ENCODE data around the gene BRMS1L. TPM values are rescaled to one million over a fixed set of nuclear protein-coding genes. Genes with fewer than 3 reads are reported as not detected.
"Not testable (repeated sequence)": the region's sequence is repeated elsewhere in the genome, so short reads cannot be mapped to it uniquely, and the experiment has no call there.

The BRMS1L gene
- total RNA-seq, 1 donor from 2014 or later: 13.1 TPM

DNA sequence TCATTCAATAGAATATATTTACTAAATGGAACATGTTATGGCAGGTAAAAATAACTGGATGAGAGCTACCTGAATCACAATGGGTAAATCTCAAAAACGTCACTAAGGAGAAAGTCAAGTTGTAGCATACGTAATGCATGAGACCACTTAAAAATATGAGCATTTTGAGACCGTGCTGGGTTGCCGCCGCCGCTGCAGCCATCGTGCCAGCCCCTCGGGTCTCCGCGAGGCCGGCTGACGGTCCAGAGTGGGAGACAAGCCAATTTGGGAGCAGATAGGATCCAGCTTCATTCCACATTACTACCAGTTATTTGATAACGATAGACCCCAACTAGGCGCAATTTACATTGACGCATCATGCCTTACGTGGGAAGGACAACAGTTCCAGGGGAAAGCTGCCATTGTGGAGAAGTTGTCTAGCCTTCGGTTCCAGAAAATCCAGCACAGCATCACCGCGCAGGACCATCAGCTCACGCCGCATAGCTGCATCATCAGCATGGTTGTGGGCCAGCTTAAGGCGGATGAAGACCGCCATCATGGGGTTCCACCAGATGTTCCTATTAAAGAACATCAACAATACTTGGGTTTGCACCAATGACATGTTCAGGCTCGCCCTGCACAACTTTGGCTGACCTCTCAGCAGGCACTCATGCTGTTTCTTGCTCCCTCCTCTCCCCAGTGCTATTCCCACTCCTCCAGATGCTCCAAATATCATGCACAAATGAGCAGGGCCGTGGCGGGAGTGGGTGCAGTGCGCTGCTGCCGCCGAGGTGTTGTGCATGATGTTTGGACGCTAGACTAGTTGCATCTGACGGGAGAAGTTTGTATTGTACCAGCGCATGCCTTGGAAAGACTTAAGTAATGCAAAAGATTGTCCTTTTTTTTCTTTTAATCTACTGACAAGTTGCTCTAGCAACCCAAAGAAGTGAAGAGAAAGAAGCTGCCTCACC, 6.3 kb upstream of the BRMS1L start:
- Mint-ChIP-seq H3K4me1 (ENCODE audit: low read depth) (no peaks in the 10 kb centered on the region), H3K4me3 (ENCODE audit: low read depth) (no peak overlapping the region), H3K9me3 (ENCODE audit: low read depth) (no peaks in the 10 kb centered on the region), H3K27ac (no peak overlapping the region), H3K27me3 (no peaks in the 10 kb centered on the region), H3K36me3 (ENCODE audit: insufficient read depth) (no peaks in the 10 kb centered on the region)
- DNase-seq (ENCODE audit: low spot score, unreplicated experiment): no peak
- TF ChIP-seq, protein P1, sequence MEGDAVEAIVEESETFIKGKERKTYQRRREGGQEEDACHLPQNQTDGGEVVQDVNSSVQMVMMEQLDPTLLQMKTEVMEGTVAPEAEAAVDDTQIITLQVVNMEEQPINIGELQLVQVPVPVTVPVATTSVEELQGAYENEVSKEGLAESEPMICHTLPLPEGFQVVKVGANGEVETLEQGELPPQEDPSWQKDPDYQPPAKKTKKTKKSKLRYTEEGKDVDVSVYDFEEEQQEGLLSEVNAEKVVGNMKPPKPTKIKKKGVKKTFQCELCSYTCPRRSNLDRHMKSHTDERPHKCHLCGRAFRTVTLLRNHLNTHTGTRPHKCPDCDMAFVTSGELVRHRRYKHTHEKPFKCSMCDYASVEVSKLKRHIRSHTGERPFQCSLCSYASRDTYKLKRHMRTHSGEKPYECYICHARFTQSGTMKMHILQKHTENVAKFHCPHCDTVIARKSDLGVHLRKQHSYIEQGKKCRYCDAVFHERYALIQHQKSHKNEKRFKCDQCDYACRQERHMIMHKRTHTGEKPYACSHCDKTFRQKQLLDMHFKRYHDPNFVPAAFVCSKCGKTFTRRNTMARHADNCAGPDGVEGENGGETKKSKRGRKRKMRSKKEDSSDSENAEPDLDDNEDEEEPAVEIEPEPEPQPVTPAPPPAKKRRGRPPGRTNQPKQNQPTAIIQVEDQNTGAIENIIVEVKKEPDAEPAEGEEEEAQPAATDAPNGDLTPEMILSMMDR (IDR thresholded peaks at IDR 0.05; ENCODE audit: unreplicated experiment): no peak

DNA sequence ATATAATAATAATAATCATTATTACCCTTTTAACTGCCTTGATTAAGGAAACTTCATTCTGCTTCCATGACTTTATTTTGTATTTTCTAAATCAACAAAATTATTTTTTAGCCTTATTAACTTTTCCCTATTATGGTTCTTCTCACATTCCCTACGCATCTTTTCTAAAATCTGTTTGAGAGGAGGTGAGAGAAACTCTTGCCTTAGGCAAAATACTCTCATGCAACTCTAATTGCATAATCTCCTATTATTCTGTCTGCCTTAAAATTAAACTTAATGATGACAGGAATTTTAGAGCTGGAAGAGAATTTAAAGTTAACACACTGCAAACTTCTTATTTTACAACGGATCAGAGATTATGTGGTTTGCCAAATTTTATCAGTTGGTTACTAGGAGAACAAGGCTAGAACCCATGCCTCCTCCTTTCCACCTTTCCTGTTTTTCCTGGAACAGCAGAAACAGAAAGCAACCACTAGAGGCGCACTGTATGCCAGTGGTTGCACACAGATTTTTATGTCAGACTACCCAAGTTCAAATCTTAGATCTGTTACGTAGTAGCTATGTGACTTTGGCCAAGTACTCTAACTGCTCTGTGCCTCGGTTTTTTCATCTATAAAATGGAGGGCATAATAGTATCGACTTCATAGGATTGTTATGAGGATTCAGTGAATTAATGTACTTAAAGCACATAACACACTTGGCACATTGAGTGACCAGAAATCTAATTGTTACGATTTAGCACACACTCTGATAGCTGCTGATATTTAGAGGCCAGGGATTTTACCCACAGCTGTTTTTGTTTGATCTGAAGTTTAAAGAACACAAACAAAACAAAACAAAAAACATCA, 4.3 kb upstream of the BRMS1L start:
- Mint-ChIP-seq H3K27me3 (no peaks in the 10 kb centered on the region), H3K9me3 (ENCODE audit: low read depth) (no peaks in the 10 kb centered on the region), H3K4me1 (ENCODE audit: low read depth) (peaks cover 3% of the 10 kb centered on the region), H3K27ac (no peak overlapping the region), H3K4me3 (ENCODE audit: low read depth) (no peak overlapping the region), H3K36me3 (ENCODE audit: insufficient read depth) (no peaks in the 10 kb centered on the region)
- TF ChIP-seq, protein P1 (IDR thresholded peaks at IDR 0.05; ENCODE audit: unreplicated experiment): peak; percentile 23
- no peak for DNase-seq (ENCODE audit: low spot score, unreplicated experiment)

DNA sequence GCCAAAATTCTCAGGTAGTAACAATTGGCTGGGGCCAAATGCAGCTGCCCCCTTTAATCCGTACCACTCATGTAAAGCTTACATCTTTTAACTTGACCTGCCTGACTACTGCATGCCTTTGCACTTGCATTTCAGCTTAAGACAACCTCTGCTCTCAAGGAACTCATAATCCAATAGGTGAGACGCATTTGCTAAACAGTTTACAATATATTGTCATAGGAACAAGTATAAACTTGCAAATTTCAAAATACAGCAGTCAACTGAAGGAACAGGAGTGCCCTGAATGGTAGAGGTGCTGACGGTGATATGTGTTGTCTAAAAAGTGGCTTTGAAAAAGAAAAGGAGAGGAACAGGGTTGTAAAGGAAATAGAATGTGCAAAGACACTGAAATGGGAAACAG, 3.6 kb upstream of the BRMS1L start:
- DNase-seq (ENCODE audit: low spot score, unreplicated experiment): no peak
- H3K4me1 Mint-ChIP-seq (ENCODE audit: low read depth): peaks cover 8% of the 10 kb centered on the region
- H3K27ac Mint-ChIP-seq: no peak overlapping the region
- no peaks in the 10 kb centered on the region for H3K36me3 Mint-ChIP-seq (ENCODE audit: insufficient read depth)
- H3K9me3 Mint-ChIP-seq (ENCODE audit: low read depth): no peaks in the 10 kb centered on the region
- TF ChIP-seq, protein P1 (IDR thresholded peaks at IDR 0.05; ENCODE audit: unreplicated experiment): no peak
- no peak overlapping the region for H3K4me3 Mint-ChIP-seq (ENCODE audit: low read depth)
- no peaks in the 10 kb centered on the region for H3K27me3 Mint-ChIP-seq

- not testable (repeated sequence) for H3K9me3 Mint-ChIP-seq (ENCODE audit: low read depth); H3K36me3 Mint-ChIP-seq (ENCODE audit: insufficient read depth); H3K27me3 Mint-ChIP-seq; DNase-seq (ENCODE audit: low spot score, unreplicated experiment); H3K4me3 Mint-ChIP-seq (ENCODE audit: low read depth); H3K27ac Mint-ChIP-seq
- H3K4me1 Mint-ChIP-seq (ENCODE audit: low read depth): peaks cover 12% of the 10 kb centered on the region
These were observed 1.5 kb upstream of the BRMS1L start for GRCh38 chr14:35824446-35825165.

GRCh38 chr14:35825968-35826217, 245 bp upstream of the BRMS1L start:
- peaks cover 12% of the 10 kb centered on the region for H3K4me1 Mint-ChIP-seq (ENCODE audit: low read depth)
- TF ChIP-seq, protein P1 (IDR thresholded peaks at IDR 0.05; ENCODE audit: unreplicated experiment): no peak
- peak overlapping the region; percentile 94 for H3K27ac Mint-ChIP-seq
- DNase-seq (ENCODE audit: low spot score, unreplicated experiment): no peak
- H3K9me3 Mint-ChIP-seq (ENCODE audit: low read depth): no peaks in the 10 kb centered on the region
- H3K36me3 Mint-ChIP-seq (ENCODE audit: insufficient read depth): peaks cover 3% of the 10 kb centered on the region
- peak overlapping the region; percentile 90 for H3K4me3 Mint-ChIP-seq (ENCODE audit: low read depth)
- no peaks in the 10 kb centered on the region for H3K27me3 Mint-ChIP-seq
